ENCODE results near the gene CERS6.
"Not testable (repeated sequence)": the region's sequence is repeated elsewhere in the genome, so short reads cannot be mapped to it uniquely, and the experiment has no call there.

Gene CERS6

DNA sequence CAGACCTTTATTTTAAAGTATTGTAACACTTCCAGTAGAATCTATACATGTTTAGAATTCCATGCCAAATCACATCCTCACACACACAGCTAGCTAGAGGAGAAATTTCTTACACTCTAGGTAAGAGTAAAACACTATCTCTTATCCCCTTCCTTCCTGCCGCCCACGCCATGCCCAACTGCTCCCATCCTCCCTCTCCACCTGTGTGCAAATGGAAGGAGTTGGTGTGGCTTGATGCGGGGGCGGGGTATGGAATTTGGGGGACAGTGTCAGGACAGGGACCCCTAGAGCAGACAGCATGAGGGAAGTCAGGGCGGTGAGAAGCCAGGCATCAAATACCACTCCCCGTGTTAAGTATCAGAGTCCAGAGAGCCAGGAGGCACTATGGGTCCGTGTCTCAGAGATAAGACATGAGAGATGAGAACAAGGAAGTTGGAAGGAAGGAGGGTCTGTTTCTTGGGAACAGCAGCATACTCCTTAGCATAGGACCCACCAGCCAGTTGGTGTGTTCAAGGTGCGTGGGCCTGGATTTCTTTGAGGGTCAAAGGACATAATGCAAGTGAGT, 297.8 kb downstream of the CERS6 start:
- H3K4me3 ChIP-seq (ENCODE audit: low read depth, low read length), result no peak overlapping the region

DNA sequence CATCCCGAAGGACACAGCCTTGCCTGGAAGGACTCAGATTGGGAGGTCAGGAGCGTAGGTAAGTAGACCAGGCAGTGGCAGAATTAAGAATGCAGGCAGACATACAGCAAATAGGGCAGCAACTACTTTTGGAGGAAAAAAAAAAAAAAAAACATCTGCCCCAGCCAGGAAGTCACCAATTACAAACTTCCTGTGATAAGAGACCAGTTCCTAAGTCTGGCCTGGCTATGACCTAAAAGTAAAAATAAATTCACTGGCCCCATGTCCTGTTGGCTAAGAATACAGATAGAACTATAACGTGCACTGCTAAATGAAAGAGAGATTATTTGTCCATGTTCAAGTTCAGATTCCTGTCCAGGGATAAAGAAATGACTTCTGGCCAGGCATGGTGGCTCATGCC, 301.2 kb downstream of the CERS6 start:
- no peak overlapping the region for H3K4me3 ChIP-seq (ENCODE audit: low read depth, low read length)

DNA sequence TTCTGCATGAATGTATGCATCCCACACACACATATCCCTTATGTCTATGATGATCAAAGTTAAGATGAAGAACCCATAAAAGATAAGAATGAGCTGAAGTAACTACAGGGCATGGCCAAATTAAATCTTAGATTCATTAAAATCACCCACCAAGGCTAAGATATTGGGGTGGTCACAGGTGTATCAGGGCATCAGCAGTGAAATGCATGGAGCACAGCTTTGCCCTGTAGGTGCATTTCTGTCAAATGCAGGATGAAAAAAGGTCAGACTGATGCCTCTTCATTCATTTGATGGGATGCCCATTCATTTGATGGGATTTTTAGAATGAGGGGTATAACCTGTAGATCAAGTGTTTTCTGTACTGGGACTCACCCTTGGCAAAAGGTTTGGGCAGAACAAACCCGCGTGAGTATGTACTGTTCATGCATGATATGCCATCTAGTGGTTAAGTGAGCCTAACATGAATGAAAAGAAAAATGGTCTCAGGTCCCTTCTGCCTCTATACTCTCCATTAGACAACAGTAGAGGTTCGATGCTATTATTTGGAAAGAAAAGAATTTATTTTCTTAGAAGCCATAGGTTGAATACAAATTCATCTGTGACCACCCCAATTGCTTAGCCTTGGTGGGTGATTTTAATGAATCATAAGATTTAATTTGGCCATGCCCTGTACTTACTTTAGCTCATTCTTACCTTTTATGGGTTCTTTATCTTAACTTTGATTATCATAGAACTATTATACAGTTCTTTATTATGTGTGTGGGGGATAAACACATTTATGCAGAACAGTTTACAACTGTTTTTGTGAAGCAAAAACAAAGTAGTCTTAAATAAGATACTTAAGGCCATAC, 303.1 kb downstream of the CERS6 start:
- no peak overlapping the region for H3K4me3 ChIP-seq (ENCODE audit: low read depth, low read length)

DNA sequence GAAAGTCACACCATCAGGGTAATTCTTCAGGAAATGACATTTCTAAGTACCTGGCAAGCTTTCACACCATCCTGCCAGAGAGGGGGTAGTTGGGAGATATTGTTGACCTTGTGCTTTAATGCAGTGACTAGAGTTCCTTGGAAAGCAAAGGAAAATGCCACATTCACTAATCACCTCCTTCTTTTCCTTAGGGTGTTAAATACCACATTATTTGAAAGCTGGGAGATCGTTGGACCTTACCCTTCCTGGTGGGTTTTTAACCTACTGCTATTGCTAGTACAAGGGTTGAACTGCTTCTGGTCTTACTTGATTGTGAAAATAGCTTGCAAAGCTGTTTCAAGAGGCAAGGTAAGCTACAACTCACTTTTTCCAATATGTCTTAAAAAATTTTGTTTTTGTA, 309.3 kb downstream of the CERS6 start:
- no peak overlapping the region for H3K4me3 ChIP-seq (ENCODE audit: low read depth, low read length)

DNA sequence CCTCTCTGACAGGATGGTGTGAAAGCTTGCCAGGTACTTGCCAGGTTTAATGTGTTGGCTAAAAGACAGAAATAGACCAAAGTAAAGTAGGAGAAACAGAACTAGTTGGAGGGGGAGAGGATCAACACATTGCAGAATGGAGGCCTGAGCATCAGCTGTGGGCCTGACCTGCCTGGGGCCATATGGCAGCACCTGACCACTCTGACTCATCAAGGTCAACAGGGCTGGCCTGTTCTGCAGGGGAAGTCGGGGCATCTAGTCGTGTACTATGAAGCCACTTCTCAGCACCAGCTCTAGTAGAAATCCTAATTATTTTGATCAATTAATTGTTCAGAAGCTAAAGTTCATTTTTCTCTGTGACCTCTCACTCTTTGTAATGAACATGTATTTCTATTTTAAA, 310.5 kb downstream of the CERS6 start:
- H3K4me3 ChIP-seq (ENCODE audit: low read depth, low read length), result no peak overlapping the region

DNA sequence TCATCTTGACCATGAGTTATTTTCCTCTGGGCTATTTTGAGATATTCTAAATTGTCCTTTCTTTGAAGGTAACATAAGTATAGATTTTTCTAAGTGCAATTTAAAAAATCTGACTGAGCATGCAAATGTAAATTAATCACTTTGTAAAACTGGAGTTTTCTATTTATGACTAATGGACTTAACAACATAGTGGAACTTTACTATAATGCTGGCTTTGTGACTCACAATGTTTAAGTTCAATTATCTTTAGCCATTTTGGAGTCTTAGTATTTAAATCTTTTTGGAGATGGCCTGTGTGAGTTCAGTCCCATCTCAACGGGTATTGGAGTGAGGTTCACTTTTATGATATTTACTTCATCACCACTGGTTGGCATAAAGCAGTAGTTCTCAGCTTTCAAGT, 311.2 kb downstream of the CERS6 start:
- H3K4me3 ChIP-seq (ENCODE audit: low read depth, low read length), result no peak overlapping the region

DNA sequence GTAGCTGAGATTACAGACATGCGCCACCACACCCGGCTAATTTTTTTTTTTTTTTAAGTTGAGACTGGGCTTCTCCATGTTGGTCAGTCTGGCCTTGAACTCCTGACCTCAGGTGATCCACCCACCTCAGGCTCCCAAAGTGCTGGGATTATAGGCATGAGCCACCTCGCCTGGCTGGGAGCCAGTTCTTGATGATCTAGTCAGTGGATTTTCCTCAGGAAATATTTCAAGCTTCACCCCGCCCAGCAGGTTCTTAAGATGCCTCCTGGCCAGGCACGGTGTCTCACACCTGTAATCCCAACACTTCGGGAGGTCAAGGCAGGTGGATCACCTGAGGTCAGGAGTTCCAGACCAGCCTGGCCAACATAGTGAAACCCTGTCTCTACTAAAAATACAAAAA, 312.3 kb downstream of the CERS6 start:
- not testable (repeated sequence) for H3K4me3 ChIP-seq (ENCODE audit: low read depth, low read length)

DNA sequence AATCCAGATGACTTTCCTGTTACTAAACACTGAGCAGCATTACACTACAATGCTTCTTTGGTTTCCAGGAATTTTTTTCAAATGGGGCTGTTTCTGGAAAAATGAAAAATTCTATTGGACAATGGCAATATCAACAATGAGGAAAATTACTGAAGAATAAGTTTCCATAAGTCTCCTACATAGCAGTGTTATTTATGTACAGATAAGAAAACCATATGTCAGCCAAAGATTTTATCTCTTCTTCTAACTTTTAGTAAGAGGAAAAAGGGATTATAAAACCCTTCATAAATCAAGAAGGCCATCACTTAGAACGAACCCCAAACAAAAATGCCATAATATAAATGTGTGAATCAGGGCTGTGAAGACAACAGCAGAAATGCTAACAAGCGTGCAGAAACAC, 314.7 kb downstream of the CERS6 start:
- H3K4me3 ChIP-seq (ENCODE audit: low read depth, low read length), result no peak overlapping the region

DNA sequence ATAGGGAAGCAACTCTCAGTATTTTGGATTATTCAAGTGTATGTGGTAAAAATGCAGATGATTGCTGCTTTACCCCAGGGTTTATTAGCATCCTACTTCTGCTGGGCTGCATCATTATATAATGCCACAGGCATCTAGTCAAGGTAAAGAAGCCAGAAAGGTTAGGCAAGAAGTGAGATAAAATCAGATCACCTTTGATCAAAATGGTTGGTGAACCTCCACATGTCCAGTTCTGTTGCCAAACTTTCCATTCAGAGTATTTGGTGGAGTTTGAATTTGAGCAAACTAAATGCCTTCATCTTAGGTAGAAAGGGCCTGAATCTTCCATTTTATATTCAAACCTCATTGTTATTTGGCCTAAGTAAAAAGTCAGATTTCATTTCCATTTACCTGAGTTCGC, 316.6 kb downstream of the CERS6 start:
- H3K4me3 ChIP-seq (ENCODE audit: low read depth, low read length), result no peak overlapping the region

DNA sequence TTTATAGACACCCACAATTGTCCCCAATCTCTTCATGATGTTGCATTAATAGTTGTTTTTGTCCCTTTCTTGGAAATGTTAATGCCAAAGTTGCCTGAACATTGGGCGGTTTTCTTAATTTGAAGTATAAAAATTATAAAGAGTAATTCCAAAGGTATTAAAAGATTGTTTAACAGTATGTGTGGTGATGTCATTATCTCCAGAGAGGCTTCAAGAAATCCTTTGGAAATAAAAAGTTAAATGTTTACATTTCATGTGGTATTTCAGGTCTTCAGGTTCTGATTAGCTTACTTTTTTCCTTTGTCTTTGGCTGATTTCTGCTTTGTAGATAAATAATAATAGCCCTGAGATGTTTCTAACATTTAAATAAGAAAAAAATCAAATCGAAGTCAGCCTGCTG, 317.1 kb downstream of the CERS6 start:
- no peak overlapping the region for H3K4me3 ChIP-seq (ENCODE audit: low read depth, low read length)

DNA sequence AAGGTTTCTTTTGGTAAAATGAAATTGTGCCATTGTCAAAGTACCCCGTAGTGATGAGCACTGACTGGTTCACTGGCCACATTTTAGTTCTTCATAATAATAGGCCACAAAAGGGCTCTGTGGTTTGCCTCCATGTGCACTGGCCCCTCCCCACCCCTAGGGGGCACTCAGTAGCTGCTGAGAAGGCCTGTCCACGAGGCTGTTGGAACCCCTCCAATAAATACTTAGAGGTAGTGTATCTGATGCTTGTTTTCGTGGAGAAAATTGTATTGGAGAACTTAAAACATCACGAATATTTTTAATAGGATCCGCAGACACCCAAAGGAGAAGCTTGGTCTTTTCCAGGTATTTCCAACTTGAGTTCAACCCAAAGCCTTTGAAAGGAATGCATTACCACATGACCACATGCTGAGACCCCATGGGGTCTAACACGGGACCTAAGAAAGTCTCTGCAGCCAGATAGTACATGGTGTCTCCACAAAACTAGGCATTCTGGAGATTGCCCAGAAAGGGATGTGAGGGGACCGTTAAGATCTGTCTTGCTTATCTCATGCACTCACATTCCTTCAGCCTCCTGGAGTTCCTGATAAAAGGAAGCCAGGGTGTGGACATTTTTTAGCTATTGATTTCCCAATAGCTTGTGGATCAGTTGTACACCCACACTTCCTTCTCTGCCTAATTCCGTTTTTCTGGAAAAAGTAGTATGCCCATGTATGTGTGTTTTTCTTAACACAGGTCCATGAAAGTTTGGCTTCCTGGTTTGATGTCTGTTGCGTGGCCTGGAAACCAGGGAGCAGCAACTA, 317.8 kb downstream of the CERS6 start:
- H3K4me3 ChIP-seq (ENCODE audit: low read depth, low read length), result no peak overlapping the region

DNA sequence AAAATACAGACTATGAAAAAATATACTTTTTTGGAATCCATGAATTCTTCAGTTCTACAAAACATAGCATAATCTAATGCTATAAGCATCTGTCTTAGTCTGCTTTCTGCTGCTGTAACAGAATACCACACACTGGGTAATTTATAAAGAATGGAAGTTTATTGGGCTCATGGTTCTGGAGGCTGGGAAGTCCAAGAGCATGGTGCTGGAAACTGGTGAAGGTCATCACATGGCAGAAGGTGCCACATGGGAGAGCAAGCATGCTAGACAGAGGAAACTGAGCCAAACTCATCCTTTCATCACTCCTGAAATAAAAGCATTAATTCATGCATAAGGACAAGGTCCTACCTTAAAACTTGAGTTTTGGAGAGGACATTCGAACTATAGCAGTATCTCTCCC, 319.8 kb downstream of the CERS6 start:
- no peak overlapping the region for H3K4me3 ChIP-seq (ENCODE audit: low read depth, low read length)

DNA sequence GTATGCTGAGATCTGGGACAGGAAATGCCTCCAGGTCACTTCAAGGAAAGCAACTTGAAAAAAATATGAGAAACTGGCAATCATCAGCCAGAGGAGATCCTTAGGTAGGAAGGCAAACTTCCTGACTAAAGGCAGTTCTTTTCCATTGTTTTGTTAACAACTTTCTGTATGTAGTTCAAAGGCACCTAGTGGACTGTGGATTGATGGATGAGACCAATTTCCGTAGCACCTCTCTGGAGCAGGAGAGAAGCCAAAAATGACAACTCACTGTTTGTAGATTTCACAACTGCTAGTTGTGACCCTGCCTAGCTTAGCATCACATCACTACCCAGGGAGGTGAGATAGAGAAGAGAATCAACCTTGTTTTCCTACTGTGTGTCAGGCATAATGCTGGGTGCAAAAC, 324.6 kb downstream of the CERS6 start:
- H3K4me3 ChIP-seq (ENCODE audit: low read depth, low read length), result no peak overlapping the region

DNA sequence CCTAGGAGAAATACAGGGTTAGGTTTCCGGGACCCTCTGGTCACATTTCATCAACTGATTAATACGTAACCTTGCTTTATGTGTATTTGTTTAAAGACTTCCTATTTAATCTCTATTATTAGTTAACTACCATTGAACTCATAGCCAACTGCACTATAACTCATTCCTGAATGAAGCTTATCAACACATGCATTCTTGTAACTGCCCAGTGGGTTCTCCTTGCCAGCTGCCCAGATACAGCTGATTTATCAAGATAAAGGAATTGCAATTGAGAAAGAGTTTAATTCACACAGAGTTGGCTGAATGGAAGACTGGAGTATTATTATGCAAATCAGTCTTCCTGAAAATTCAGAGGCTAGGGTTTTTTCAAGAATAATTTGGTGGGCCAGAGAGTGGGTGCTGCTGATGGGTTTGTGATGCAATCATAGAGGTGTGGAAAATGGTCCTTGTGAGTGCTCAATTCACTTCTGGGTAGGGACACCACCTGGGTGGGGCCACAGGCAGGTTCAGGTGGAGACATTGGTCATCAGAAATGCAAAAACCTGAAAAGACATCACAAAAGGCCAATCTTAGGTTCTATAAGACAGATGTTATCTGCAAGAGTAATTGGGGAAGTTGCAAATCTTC, 325.2 kb downstream of the CERS6 start:
- H3K4me3 ChIP-seq (ENCODE audit: low read depth, low read length), result no peak overlapping the region

DNA sequence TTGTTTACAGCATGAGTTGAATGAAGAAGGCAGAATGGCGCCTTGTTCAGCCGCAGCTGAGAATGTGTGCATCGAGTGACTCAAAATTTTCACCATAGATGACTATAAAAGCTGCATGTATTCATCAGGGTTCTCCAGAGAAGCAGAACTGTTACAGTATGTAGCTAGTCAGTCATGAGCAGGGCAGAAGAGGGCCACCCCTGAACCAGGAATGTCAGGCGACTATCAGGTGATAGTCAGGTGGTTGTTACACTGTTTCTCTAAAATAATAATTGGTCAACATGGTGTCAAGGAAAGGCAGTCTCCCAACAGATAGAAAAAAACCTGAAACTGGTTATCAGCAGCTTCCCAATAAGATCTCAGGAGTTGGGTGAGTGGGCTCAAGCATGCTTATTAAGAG, 326.2 kb downstream of the CERS6 start:
- H3K4me3 ChIP-seq (ENCODE audit: low read depth, low read length), result no peak overlapping the region

DNA sequence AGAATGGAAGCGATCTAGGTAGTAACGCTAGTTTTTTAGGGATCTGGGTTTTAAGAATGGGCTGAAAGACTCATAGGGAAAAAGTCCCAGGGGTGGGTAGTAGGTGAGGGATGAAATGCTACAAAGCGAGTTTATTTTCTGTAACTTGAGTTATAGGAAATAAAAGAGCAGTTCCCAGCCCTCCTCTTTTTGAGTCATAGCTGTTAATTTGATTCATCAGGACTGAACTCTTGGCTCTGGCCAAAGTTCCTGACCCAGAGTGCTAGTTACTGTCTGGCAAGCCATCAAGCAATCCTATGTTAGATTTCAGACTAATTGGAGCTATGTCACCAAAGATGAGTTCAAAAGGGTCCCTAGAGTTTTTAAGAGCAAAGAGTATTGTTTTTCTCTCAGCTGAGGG, 328.9 kb downstream of the CERS6 start:
- no peak overlapping the region for H3K4me3 ChIP-seq (ENCODE audit: low read depth, low read length)

DNA sequence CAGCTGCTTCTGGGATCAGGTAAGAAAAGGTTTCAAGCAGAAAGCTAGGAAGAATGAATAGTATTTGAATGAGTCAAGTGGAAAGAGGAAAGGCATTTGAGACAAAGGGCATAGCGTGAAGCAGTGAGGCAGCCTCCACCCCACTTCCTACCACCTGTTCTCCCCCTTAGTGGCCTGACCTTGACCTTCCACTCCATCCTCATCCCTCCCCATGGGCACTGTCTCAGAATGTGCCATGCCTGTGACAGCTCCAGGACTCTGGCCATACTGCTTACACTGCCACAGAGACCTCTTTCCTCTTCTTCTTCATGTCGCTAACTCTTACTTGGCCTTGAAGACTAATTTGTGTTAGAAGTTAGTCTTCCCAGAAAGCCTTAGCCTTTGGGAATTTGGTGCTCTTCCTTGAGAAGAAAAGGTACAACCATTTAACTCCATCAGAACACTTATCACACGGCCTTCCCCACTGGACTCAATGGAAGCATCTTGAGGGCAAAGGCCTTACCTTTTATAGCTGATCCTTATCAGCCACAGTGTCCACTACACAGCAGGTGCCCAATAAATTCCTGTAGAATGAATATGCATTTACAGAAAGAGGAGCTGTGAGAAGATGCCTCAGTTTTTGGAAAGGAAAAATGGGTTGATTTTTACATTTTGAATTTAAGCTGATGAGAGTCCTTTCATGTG, 331.2 kb downstream of the CERS6 start:
- no peak overlapping the region for H3K4me3 ChIP-seq (ENCODE audit: low read depth, low read length)

DNA sequence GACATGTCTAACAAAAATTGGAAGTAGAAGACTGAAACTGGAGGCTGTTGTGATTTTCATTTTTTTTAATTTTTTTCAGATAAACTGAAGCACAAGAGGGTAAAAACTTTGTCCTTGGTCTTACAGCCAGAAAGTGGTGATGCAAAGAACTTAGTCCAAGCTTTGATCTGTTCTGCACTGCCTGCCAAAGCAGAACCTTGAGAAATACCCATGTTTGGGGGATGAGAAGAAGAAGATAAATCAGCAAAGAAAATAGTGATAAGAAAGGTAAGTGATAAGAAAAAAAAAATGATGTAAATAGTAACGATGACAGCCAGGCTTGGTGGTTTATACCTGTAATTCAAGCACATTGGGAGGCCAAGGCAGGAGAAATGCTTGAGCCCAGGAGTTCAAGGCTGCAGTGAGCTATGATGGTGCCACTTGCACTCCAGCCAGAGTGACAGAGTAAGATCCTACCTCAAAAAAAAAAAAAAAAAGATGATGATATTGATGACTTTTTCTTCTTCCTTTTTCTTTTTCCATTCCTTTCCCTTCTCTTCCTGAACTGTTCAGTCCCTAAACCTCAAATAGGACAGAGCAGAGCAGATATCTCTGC, 331.8 kb downstream of the CERS6 start:
- no peak overlapping the region for H3K4me3 ChIP-seq (ENCODE audit: low read depth, low read length)

DNA sequence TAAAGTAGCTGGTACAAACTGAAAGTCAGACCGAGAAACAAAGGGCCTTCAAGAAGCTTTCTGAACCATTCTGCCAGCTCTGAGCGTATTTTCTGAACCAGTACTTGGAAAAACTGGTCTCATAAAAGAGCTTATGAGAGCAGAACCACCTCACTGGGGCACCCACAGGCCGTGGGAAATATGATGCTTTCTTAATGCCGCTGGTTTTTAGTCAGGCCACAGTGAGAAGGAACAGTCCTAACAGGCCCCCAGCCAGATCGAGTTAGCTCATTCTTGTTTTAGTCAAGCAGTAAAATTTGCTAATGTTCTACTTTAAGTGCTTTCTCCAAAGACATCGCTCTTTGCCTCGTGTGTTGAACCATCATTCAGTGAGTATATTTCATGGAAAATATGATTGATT, 333.7 kb downstream of the CERS6 start:
- no peak overlapping the region for H3K4me3 ChIP-seq (ENCODE audit: low read depth, low read length)

DNA sequence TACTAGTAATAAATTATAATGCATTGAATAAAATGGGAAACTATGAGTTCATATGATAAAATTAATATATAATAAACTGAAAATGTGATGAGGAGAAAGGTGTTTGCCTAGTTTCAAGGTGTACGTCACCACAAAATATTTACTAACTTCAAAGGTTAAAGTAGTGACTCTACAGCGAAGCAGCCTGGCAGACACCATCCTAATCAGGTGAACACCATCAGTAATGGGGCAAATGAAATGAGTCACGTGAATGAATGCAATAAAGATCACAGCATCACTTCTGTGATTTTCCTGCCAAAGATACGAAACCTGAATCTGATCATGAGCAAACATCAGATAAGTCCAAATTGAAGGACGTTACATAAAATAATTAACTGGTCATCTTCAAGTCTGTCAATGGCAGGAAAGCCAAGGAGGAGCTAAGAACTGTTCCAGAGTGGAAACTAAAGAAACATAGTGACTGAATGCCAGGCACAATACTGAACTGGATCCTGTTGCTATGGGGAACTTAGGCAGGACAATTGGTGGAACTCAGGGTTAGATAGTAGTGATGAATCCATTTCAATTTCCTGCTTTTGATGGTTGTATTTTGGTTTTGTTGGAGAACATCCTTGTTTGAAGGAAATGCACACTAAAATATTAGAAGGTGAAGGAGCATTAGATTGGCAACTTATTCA, 334.3 kb downstream of the CERS6 start:
- H3K4me3 ChIP-seq (ENCODE audit: low read depth, low read length), result no peak overlapping the region
